ENCODE data around the gene PRDM8.

Gene PRDM8

GRCh38 chr4:80188801-80189458 lies 8.4 kb upstream of the PRDM8 start:
- Histone ChIP-seq H3K4me1 (ENCODE audit: insufficient read depth, insufficient read length) (no peaks in the 10 kb centered on the region), H3K9me3 (ENCODE audit: insufficient read depth, low read length) (peaks cover 7% of the 10 kb centered on the region; the same call in 1 of the 2 replicates), H3K36me3 (ENCODE audit: insufficient read depth, insufficient read length, low read length) (no peaks in the 10 kb centered on the region), H3K9ac (ENCODE audit: insufficient read length, low read depth) (no peak overlapping the region), H3K27me3 (ENCODE audit: insufficient read depth, insufficient read length) (peaks cover 99% of the 10 kb centered on the region), H3K4me3 (ENCODE audit: insufficient read length, low read depth) (no peak overlapping the region)
- DNase-seq (ENCODE audit: low read depth, low spot score), result no peak
- no peak for TF ChIP-seq ZNF274 (IDR thresholded peaks at IDR 0.05; ENCODE audit: low read depth, low read length)
- TF ChIP-seq SUZ12 (IDR thresholded peaks at IDR 0.05; ENCODE audit: extremely low read depth, insufficient read depth, insufficient read length), result no peak
- TF ChIP-seq YY1 (IDR thresholded peaks at IDR 0.05; ENCODE audit: insufficient read depth, insufficient read length), result no peak

- H3K27me3 ChIP-seq (ENCODE audit: insufficient read depth, insufficient read length), result peaks cover 100% of the 10 kb centered on the region
- no peaks in the 10 kb centered on the region for H3K36me3 ChIP-seq (ENCODE audit: insufficient read depth, insufficient read length, low read length)
- H3K9ac ChIP-seq (ENCODE audit: insufficient read length, low read depth), result no peak overlapping the region
- no peak for DNase-seq (ENCODE audit: low read depth, low spot score)
- H3K4me3 ChIP-seq (ENCODE audit: insufficient read length, low read depth), result no peak overlapping the region
- H3K4me1 ChIP-seq (ENCODE audit: insufficient read depth, insufficient read length), result no peaks in the 10 kb centered on the region
- peaks cover 7% of the 10 kb centered on the region; the same call in 1 of the 2 replicates for H3K9me3 ChIP-seq (ENCODE audit: insufficient read depth, low read length)
- TF ChIP-seq SUZ12 (IDR thresholded peaks at IDR 0.05; ENCODE audit: extremely low read depth, insufficient read depth, insufficient read length), result no peak
Observed at GRCh38 chr4:80189581-80189955, 7.7 kb upstream of the PRDM8 start.

GRCh38 chr4:80189956-80190677 lies 7.2 kb upstream of the PRDM8 start:
- TF ChIP-seq SUZ12 (IDR thresholded peaks at IDR 0.05; ENCODE audit: extremely low read depth, insufficient read depth, insufficient read length) (no peak), ZNF274 (IDR thresholded peaks at IDR 0.05; ENCODE audit: low read depth, low read length) (no peak), YY1 (IDR thresholded peaks at IDR 0.05; ENCODE audit: insufficient read depth, insufficient read length) (no peak)
- H3K4me3 ChIP-seq (ENCODE audit: insufficient read length, low read depth), result no peak overlapping the region
- H3K36me3 ChIP-seq (ENCODE audit: insufficient read depth, insufficient read length, low read length), result no peaks in the 10 kb centered on the region
- DNase-seq (ENCODE audit: low read depth, low spot score), result no peak
- H3K27me3 ChIP-seq (ENCODE audit: insufficient read depth, insufficient read length), result peaks cover 100% of the 10 kb centered on the region
- H3K4me1 ChIP-seq (ENCODE audit: insufficient read depth, insufficient read length), result no peaks in the 10 kb centered on the region
- no peak overlapping the region for H3K9ac ChIP-seq (ENCODE audit: insufficient read length, low read depth)
- peaks cover 7% of the 10 kb centered on the region; the same call in 1 of the 2 replicates for H3K9me3 ChIP-seq (ENCODE audit: insufficient read depth, low read length)

GRCh38 chr4:80192252-80192866 lies 4.9 kb upstream of the PRDM8 start:
- Histone ChIP-seq H3K4me1 (ENCODE audit: insufficient read depth, insufficient read length) (peaks cover 1% of the 10 kb centered on the region), H3K27me3 (ENCODE audit: insufficient read depth, insufficient read length) (peaks cover 100% of the 10 kb centered on the region), H3K9me3 (ENCODE audit: insufficient read depth, low read length) (no peaks in the 10 kb centered on the region; the same call in 1 of the 2 replicates), H3K36me3 (ENCODE audit: insufficient read depth, insufficient read length, low read length) (no peaks in the 10 kb centered on the region), H3K9ac (ENCODE audit: insufficient read length, low read depth) (no peak overlapping the region), H3K4me3 (ENCODE audit: insufficient read length, low read depth) (no peak overlapping the region)
- TF ChIP-seq SUZ12 (IDR thresholded peaks at IDR 0.05; ENCODE audit: extremely low read depth, insufficient read depth, insufficient read length), result no peak
- TF ChIP-seq ZNF274 (IDR thresholded peaks at IDR 0.05; ENCODE audit: low read depth, low read length), result no peak
- no peak for TF ChIP-seq YY1 (IDR thresholded peaks at IDR 0.05; ENCODE audit: insufficient read depth, insufficient read length)
- DNase-seq (ENCODE audit: low read depth, low spot score), result no peak

- H3K27me3 ChIP-seq (ENCODE audit: insufficient read depth, insufficient read length), result peaks cover 100% of the 10 kb centered on the region
- peaks cover 1% of the 10 kb centered on the region for H3K4me1 ChIP-seq (ENCODE audit: insufficient read depth, insufficient read length)
- no peak for DNase-seq (ENCODE audit: low read depth, low spot score)
- no peak for TF ChIP-seq SUZ12 (IDR thresholded peaks at IDR 0.05; ENCODE audit: extremely low read depth, insufficient read depth, insufficient read length)
- no peak for TF ChIP-seq ZNF274 (IDR thresholded peaks at IDR 0.05; ENCODE audit: low read depth, low read length)
- TF ChIP-seq YY1 (IDR thresholded peaks at IDR 0.05; ENCODE audit: insufficient read depth, insufficient read length), result no peak
- H3K36me3 ChIP-seq (ENCODE audit: insufficient read depth, insufficient read length, low read length), result no peaks in the 10 kb centered on the region
- no peak overlapping the region for H3K9ac ChIP-seq (ENCODE audit: insufficient read length, low read depth)
- H3K4me3 ChIP-seq (ENCODE audit: insufficient read length, low read depth), result no peak overlapping the region
- H3K9me3 ChIP-seq (ENCODE audit: insufficient read depth, low read length), result no peaks in the 10 kb centered on the region; the same call in 1 of the 2 replicates
Observed at GRCh38 chr4:80192937-80193336, 4.4 kb upstream of the PRDM8 start.

GRCh38 chr4:80195441-80196140 lies 1.7 kb upstream of the PRDM8 start:
- no peak for TF ChIP-seq YY1 (IDR thresholded peaks at IDR 0.05; ENCODE audit: insufficient read depth, insufficient read length)
- TF ChIP-seq ZNF274 (IDR thresholded peaks at IDR 0.05; ENCODE audit: low read depth, low read length), result no peak
- TF ChIP-seq SUZ12 (IDR thresholded peaks at IDR 0.05; ENCODE audit: extremely low read depth, insufficient read depth, insufficient read length), result no peak
- H3K36me3 ChIP-seq (ENCODE audit: insufficient read depth, insufficient read length, low read length), result no peaks in the 10 kb centered on the region
- H3K4me3 ChIP-seq (ENCODE audit: insufficient read length, low read depth), result no peak overlapping the region
- H3K9ac ChIP-seq (ENCODE audit: insufficient read length, low read depth), result no peak overlapping the region
- 0 out of 2 replicates have a peak, but pooled peaks cover 6% of the 10 kb centered on the region for H3K9me3 ChIP-seq (ENCODE audit: insufficient read depth, low read length)
- H3K27me3 ChIP-seq (ENCODE audit: insufficient read depth, insufficient read length), result peaks cover 100% of the 10 kb centered on the region
- no peak for DNase-seq (ENCODE audit: low read depth, low spot score)
- H3K4me1 ChIP-seq (ENCODE audit: insufficient read depth, insufficient read length), result peaks cover 1% of the 10 kb centered on the region

Data from NT2/D1 (cell line).